ENCODE data around the gene WDFY2. TPM values are rescaled to one million over a fixed set of nuclear protein-coding genes. Genes with fewer than 3 reads are reported as not detected.
"Not testable (repeated sequence)": the region's sequence is repeated elsewhere in the genome, so short reads cannot be mapped to it uniquely, and the experiment has no call there.

Gene WDFY2
- total RNA-seq, 1 donor from 2014 or later: 16.2 TPM

- Mint-ChIP-seq H3K27me3 (ENCODE audit: low read depth, unreplicated experiment) (no peaks in the 10 kb centered on the region), H3K36me3 (ENCODE audit: low read depth, unreplicated experiment) (no peaks in the 10 kb centered on the region), H3K4me3 (ENCODE audit: unreplicated experiment) (no peak overlapping the region), H3K27ac (ENCODE audit: unreplicated experiment) (no peak overlapping the region), H3K4me1 (ENCODE audit: low read depth, unreplicated experiment) (peaks cover 21% of the 10 kb centered on the region), H3K9me3 (ENCODE audit: unreplicated experiment) (no peaks in the 10 kb centered on the region)
- FAIRE-seq (no peak), DNase-seq (ENCODE audit: low read depth) (no peak)
- Histone ChIP-seq H3K36me3 (ENCODE audit: insufficient read depth, low read length) (no peaks in the 10 kb centered on the region), H3K79me2 (ENCODE audit: insufficient read depth, low read length) (peaks cover 25% of the 10 kb centered on the region), H3K9ac (ENCODE audit: low read length) (no peak overlapping the region), H3K4me2 (ENCODE audit: low read length) (no peak overlapping the region), H3K4me1 (ENCODE audit: insufficient read depth, low read length) (no peaks in the 10 kb centered on the region), H3K9me3 (ENCODE audit: insufficient read depth, low read depth, low read length) (no peaks in the 10 kb centered on the region), H3K27ac (ENCODE audit: low read depth, low read length) (no peak overlapping the region), H2AFZ (ENCODE audit: low read depth, low read length) (no peak overlapping the region), H3K4me3 (ENCODE audit: insufficient read depth, low read depth, low read length) (no peak overlapping the region), H4K20me1 (ENCODE audit: insufficient read depth, low read length) (peaks cover 6% of the 10 kb centered on the region), H3K27me3 (ENCODE audit: insufficient read depth, low read length) (no peaks in the 10 kb centered on the region)
- TF ChIP-seq CTCF (IDR thresholded peaks at IDR 0.05; ENCODE audit: insufficient read depth, low read depth, low read length) (no peak), EZH2 (IDR thresholded peaks at IDR 0.05; ENCODE audit: insufficient read depth, low read length) (no peak)
Measured at GRCh38 chr13:51688937-51689662, 104.8 kb downstream of the WDFY2 start.

DNA sequence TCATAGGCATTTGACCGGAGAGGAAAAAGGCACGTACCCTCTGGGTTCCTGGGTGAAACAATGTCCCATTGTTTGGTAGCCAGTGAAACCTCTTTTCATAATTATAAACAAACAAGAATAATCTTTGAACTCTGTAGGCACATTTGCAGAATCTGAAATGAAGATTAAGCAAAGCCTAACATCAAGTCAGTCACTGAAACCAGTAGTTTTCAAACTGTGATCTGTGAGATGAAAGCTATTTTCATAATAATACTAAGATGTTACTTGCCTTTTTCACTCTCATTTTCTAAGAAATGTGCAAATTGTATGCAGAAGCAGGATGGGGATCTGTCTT is 105.4 kb downstream of the WDFY2 start:
- Mint-ChIP-seq H3K4me1 (ENCODE audit: low read depth, unreplicated experiment) (peaks cover 17% of the 10 kb centered on the region), H3K27me3 (ENCODE audit: low read depth, unreplicated experiment) (no peaks in the 10 kb centered on the region), H3K9me3 (ENCODE audit: unreplicated experiment) (no peaks in the 10 kb centered on the region), H3K27ac (ENCODE audit: unreplicated experiment) (no peak overlapping the region), H3K36me3 (ENCODE audit: low read depth, unreplicated experiment) (no peaks in the 10 kb centered on the region), H3K4me3 (ENCODE audit: unreplicated experiment) (no peak overlapping the region)
- FAIRE-seq (no peak), DNase-seq (ENCODE audit: low read depth) (no peak)
- Histone ChIP-seq H3K27ac (ENCODE audit: low read depth, low read length) (no peak overlapping the region), H3K4me1 (ENCODE audit: insufficient read depth, low read length) (no peaks in the 10 kb centered on the region), H3K4me2 (ENCODE audit: low read length) (no peak overlapping the region), H4K20me1 (ENCODE audit: insufficient read depth, low read length) (peaks cover 6% of the 10 kb centered on the region), H3K4me3 (ENCODE audit: insufficient read depth, low read depth, low read length) (no peak overlapping the region), H3K9me3 (ENCODE audit: insufficient read depth, low read depth, low read length) (no peaks in the 10 kb centered on the region), H3K9ac (ENCODE audit: low read length) (no peak overlapping the region), H3K79me2 (ENCODE audit: insufficient read depth, low read length) (peaks cover 22% of the 10 kb centered on the region), H2AFZ (ENCODE audit: low read depth, low read length) (no peak overlapping the region), H3K36me3 (ENCODE audit: insufficient read depth, low read length) (no peaks in the 10 kb centered on the region), H3K27me3 (ENCODE audit: insufficient read depth, low read length) (no peaks in the 10 kb centered on the region)
- TF ChIP-seq CTCF (IDR thresholded peaks at IDR 0.05; ENCODE audit: insufficient read depth, low read depth, low read length) (no peak), EZH2 (IDR thresholded peaks at IDR 0.05; ENCODE audit: insufficient read depth, low read length) (no peak)

DNA sequence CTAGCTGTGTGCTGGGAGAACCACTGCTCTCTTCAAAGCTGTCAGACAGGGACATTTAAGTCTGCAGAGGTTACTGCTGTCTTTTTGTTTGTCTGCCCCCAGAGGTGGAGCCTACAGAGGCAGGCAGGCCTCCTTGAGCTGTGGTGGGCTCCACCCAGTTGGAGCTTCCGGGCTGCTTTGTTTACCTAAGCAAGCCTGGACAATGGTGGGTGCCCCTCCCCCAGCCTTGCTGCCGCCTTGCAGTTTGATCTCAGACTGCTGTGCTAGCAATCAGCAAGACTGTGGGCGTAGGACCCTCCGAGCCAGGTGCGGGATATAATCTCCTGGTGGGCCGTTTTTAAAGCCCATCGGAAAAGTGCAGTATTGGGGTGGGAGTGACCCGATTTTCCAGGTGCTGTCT is 111.4 kb downstream of the WDFY2 start:
- H3K36me3 Mint-ChIP-seq (ENCODE audit: low read depth, unreplicated experiment); H3K36me3 ChIP-seq (ENCODE audit: insufficient read depth, low read length); H3K27ac Mint-ChIP-seq (ENCODE audit: unreplicated experiment); H3K79me2 ChIP-seq (ENCODE audit: insufficient read depth, low read length); DNase-seq (ENCODE audit: low read depth); H3K9me3 Mint-ChIP-seq (ENCODE audit: unreplicated experiment); FAIRE-seq; H3K4me3 ChIP-seq (ENCODE audit: insufficient read depth, low read depth, low read length); H2AFZ ChIP-seq (ENCODE audit: low read depth, low read length); H3K27ac ChIP-seq (ENCODE audit: low read depth, low read length); H3K27me3 Mint-ChIP-seq (ENCODE audit: low read depth, unreplicated experiment); H4K20me1 ChIP-seq (ENCODE audit: insufficient read depth, low read length); H3K4me1 Mint-ChIP-seq (ENCODE audit: low read depth, unreplicated experiment); H3K4me1 ChIP-seq (ENCODE audit: insufficient read depth, low read length); H3K27me3 ChIP-seq (ENCODE audit: insufficient read depth, low read length); H3K4me2 ChIP-seq (ENCODE audit: low read length); H3K4me3 Mint-ChIP-seq (ENCODE audit: unreplicated experiment); H3K9ac ChIP-seq (ENCODE audit: low read length); H3K9me3 ChIP-seq (ENCODE audit: insufficient read depth, low read depth, low read length): not testable (repeated sequence)
